IMR-90 (cell line): Measurements from ENCODE around the gene EMID1. TPM values are rescaled to one million over a fixed set of nuclear protein-coding genes. Genes with fewer than 3 reads are reported as not detected.

Experiments
- ATAC-seq: fragments of 200-7000 bp; cut with Tn5 transposase; 2 replicates; pipeline ENCODE4 v1.9.1; 2020; ENCODE audit warnings: low read depth, mild to moderate bottlenecking, moderate library complexity
- BruUV-seq: library from RNA; stranded (reverse); fragments of 400-500 nt; replicated peaks from 2 replicates; lab custom pipeline; 2021; lab: Mats Ljungman, UMichigan
- CTCF ChIA-PET: fragments of 300-600 bp; formaldehyde crosslinking; extraction: SDS; loops from one replicate; lab custom pipeline; 2021; ENCODE audit warnings: antibody characterized with exemption; lab: Yijun Ruan, JAX
- POLR2A ChIA-PET: fragments of 300-600 bp; sonication (Branson Sonifier 250); formaldehyde crosslinking; loops from one replicate; lab custom pipeline; 2022; ENCODE audit warnings: antibody characterized with exemption; ENCODE audit not compliant: unreplicated experiment; lab: Charles Lee
- DNase-seq: peaks from one replicate; pipeline ENCODE4 v3.0.0; 2013
- H2AFZ ChIP-seq: replicated peaks from 2 replicates; pipeline ENCODE3; 2013; ENCODE audit warnings: low read length, mild to moderate bottlenecking; ENCODE audit not compliant: poor library complexity
- H2AK5ac ChIP-seq: 2 replicates; pipeline ENCODE4 v1.6.1; 2013; ENCODE audit warnings: low read depth, low read length, inconsistent platforms
- H2AK9ac ChIP-seq: replicated peaks from 2 replicates; pipeline ENCODE3; 2013; ENCODE audit warnings: mild to moderate bottlenecking, low read depth, low read length, moderate library complexity; ENCODE audit not compliant: poor library complexity
- H2BK120ac ChIP-seq: 2 replicates; pipeline ENCODE4 v1.6.1; 2013; ENCODE audit warnings: low read depth, low read length, inconsistent platforms
- H2BK15ac ChIP-seq: 3 replicates; pipeline ENCODE4 v1.6.1; 2013; ENCODE audit warnings: low read depth, low read length, inconsistent platforms
- H2BK20ac ChIP-seq: 2 replicates; pipeline ENCODE4 v1.6.1; 2013; ENCODE audit warnings: low read depth, mild to moderate bottlenecking, inconsistent platforms, low read length, moderate library complexity
- H2BK5ac ChIP-seq: 2 replicates; pipeline ENCODE4 v1.6.1; 2013; ENCODE audit warnings: mild to moderate bottlenecking, low read depth, low read length, inconsistent platforms; ENCODE audit not compliant: poor library complexity, severe bottlenecking
- H3K14ac ChIP-seq: replicated peaks from 2 replicates; pipeline ENCODE4 v1.6.1; 2013; ENCODE audit warnings: low read depth, low read length, inconsistent platforms
- H3K18ac ChIP-seq: 2 replicates; pipeline ENCODE4 v1.6.1; 2013; ENCODE audit warnings: low read depth, low read length, control low read depth
- H3K23ac ChIP-seq: 2 replicates; pipeline ENCODE4 v1.6.1; 2013; ENCODE audit warnings: low read depth, low read length, inconsistent platforms
- H3K27ac ChIP-seq: 2 replicates; pipeline ENCODE4 v1.5.1; 2013; ENCODE audit warnings: mild to moderate bottlenecking, control low read depth, low read length; ENCODE audit not compliant: insufficient read depth
- H3K27me3 ChIP-seq: 2 replicates; pipeline ENCODE4 v1.6.1; 2013; ENCODE audit warnings: low read length; ENCODE audit not compliant: control insufficient read depth, insufficient read depth
- H3K36me3 ChIP-seq: 2 replicates; pipeline ENCODE4 v1.6.1; 2013; ENCODE audit warnings: low read length, mixed read lengths; ENCODE audit not compliant: control insufficient read depth, insufficient read depth
- H3K4ac ChIP-seq: 2 replicates; pipeline ENCODE4 v1.6.1; 2013; ENCODE audit warnings: low read depth, low read length, inconsistent platforms
- H3K4me1 ChIP-seq: 2 replicates; pipeline ENCODE4 v1.6.1; 2013; ENCODE audit warnings: low read length, mixed read lengths; ENCODE audit not compliant: control insufficient read depth, insufficient read depth
- H3K4me2 ChIP-seq: 2 replicates; pipeline ENCODE4 v1.6.1; 2013; ENCODE audit warnings: low read depth, mild to moderate bottlenecking, control low read depth, low read length, moderate library complexity
- H3K4me3 ChIP-seq: 2 replicates; pipeline ENCODE4 v1.5.1; 2013; ENCODE audit warnings: low read depth, mild to moderate bottlenecking, control low read depth, low read length, moderate library complexity; ENCODE audit not compliant: insufficient read depth
- H3K56ac ChIP-seq: 2 replicates; pipeline ENCODE4 v1.6.1; 2013; ENCODE audit warnings: low read length, inconsistent platforms; ENCODE audit not compliant: insufficient read depth; ENCODE audit errors: extremely low read depth
- H3K79me1 ChIP-seq, 2 experiments: 2 replicates each; pipeline ENCODE4 v1.6.1; 2013; ENCODE audit warnings: low read length in 2 of 2, inconsistent platforms in 1 of 2, low read depth in 1 of 2
- H3K9ac ChIP-seq: 2 replicates; pipeline ENCODE4 v1.6.1; 2013; ENCODE audit warnings: low read depth, low read length, control low read depth
- H3K9me1 ChIP-seq: 2 replicates; pipeline ENCODE4 v1.6.1; 2013; ENCODE audit warnings: low read length, inconsistent platforms; ENCODE audit not compliant: insufficient read depth
- H3K9me3 ChIP-seq: 2 replicates; pipeline ENCODE4 v1.6.1; 2013; ENCODE audit warnings: low read length; ENCODE audit not compliant: control insufficient read depth, insufficient read depth
- H4K20me1 ChIP-seq: 2 replicates; pipeline ENCODE4 v1.6.1; 2013; ENCODE audit warnings: low read length, inconsistent platforms; ENCODE audit not compliant: insufficient read depth
- H4K5ac ChIP-seq: 2 replicates; pipeline ENCODE4 v1.6.1; 2013; ENCODE audit warnings: mild to moderate bottlenecking, low read depth, low read length, control low read depth
- H4K8ac ChIP-seq, 2 experiments: 2 replicates each; pipeline ENCODE4 v1.6.1; 2013; ENCODE audit warnings: low read depth in 2 of 2, low read length in 2 of 2, control low read depth in 1 of 2, inconsistent platforms in 1 of 2
- H4K91ac ChIP-seq: 2 replicates; pipeline ENCODE4 v1.6.1; 2013; ENCODE audit warnings: low read depth, low read length, inconsistent platforms; ENCODE audit not compliant: insufficient read depth
- BHLHE40 ChIP-seq: fragments of 150-350 bp; IDR thresholded peaks from 2 replicates; pipeline ENCODE4 v1.6.1; 2016; ENCODE audit warnings: mild to moderate bottlenecking, low read depth, low read length
- CEBPB ChIP-seq: IDR thresholded peaks from 2 replicates; pipeline ENCODE4 v1.6.1; 2012; ENCODE audit warnings: low read depth, low read length, improper control_type of control experiment
- CHD1 ChIP-seq: IDR thresholded peaks from 2 replicates; pipeline ENCODE4 v1.6.1; 2012; ENCODE audit warnings: low read depth, low read length, improper control_type of control experiment
- CTCF ChIP-seq: conservative IDR thresholded peaks from 2 replicates; pipeline ENCODE4 v1.5.1; 2012; ENCODE audit warnings: mild to moderate bottlenecking, low read depth, low read length, improper control_type of control experiment
- ELK1 ChIP-seq: fragments of 150-350 bp; IDR thresholded peaks from 2 replicates; pipeline ENCODE4 v1.6.1; 2016; ENCODE audit warnings: low read depth, mild to moderate bottlenecking, low read length, moderate library complexity, borderline replicate concordance
- FOS ChIP-seq: fragments of 150-350 bp; IDR thresholded peaks from 2 replicates; pipeline ENCODE4 v1.6.1; 2016; ENCODE audit warnings: low read depth, low read length
- MAFK ChIP-seq: IDR thresholded peaks from 2 replicates; pipeline ENCODE4 v1.6.1; 2012; ENCODE audit warnings: low read depth, low read length, improper control_type of control experiment
- MAZ ChIP-seq: IDR thresholded peaks from 2 replicates; pipeline ENCODE4 v1.6.1; 2012; ENCODE audit warnings: low read depth, mild to moderate bottlenecking, low read length, improper control_type of control experiment, moderate library complexity, borderline replicate concordance
- MXI1 ChIP-seq: IDR thresholded peaks from 2 replicates; pipeline ENCODE4 v1.6.1; 2012; ENCODE audit warnings: low read depth, mild to moderate bottlenecking, low read length, moderate library complexity, borderline replicate concordance
- NFE2L2 ChIP-seq: fragments of 150-350 bp; IDR thresholded peaks from 2 replicates; pipeline ENCODE4 v1.6.1; 2016; ENCODE audit warnings: low read depth, mild to moderate bottlenecking, low read length
- POLR2A ChIP-seq: IDR thresholded peaks from 2 replicates; pipeline ENCODE4 v1.6.1; 2012; ENCODE audit warnings: mild to moderate bottlenecking, low read depth, low read length
- RFX5 ChIP-seq: IDR thresholded peaks from 2 replicates; pipeline ENCODE4 v1.8.0; 2012; ENCODE audit warnings: low read depth, mild to moderate bottlenecking, low read length, moderate library complexity
- SMC3 ChIP-seq: fragments of 150-350 bp; IDR thresholded peaks from 2 replicates; pipeline ENCODE4 v1.6.1; 2016; ENCODE audit warnings: low read depth, mild to moderate bottlenecking, antibody characterized with exemption, low read length, moderate library complexity
- USF2 ChIP-seq: fragments of 150-350 bp; IDR thresholded peaks from 2 replicates; pipeline ENCODE4 v1.6.1; 2017; ENCODE audit warnings: mild to moderate bottlenecking, antibody characterized with exemption, low read length, low read depth
- WGBS, 2 experiments: methylation state at CpG; one replicate each; pipeline versions ENCODE4 v1.1.5 to v1.1.7; 2013; ENCODE audit warnings: missing lambda C conversion rate in 2 of 2; ENCODE audit not compliant: insufficient read length in 1 of 2; ENCODE audit errors: extremely low coverage in 2 of 2; 5-methylcytosine and 5-hydroxymethylcytosine counted together
- dilution Hi-C: fragments of 300-500 bp; cut with HindIII; formaldehyde crosslinking; loops from one replicate; pipeline ENCODE4 v1.14.3; 2018; ENCODE audit warnings: low sequenced_read_pairs; ENCODE audit not compliant: unreplicated experiment
- in situ Hi-C: fragments of 300-500 bp; cut with MboI; formaldehyde crosslinking; loops from 3 replicates; pipeline ENCODE4 v1.14.3; 2019; ENCODE audit warnings: low sequenced_read_pairs, inconsistent platforms, mixed read lengths
- intact Hi-C: fragments of 100-400 bp; cut with micrococcal nuclease; formaldehyde crosslinking; loops from 2 replicates; pipeline ENCODE4 v1.10.0; 2022
- polyA plus RNA-seq, 3 experiments: library from polyadenylated mRNA; depleted of rRNA; stranded (reverse); fragments of >200 nt; gene quantifications; 2 replicates each; pipeline ENCODE4 v1.2.3, GENCODE V29; 2012; ENCODE audit warnings: low replicate concordance in 1 of 3
- total RNA-seq: library from RNA; depleted of rRNA; stranded (reverse); fragments of >200 nt; gene quantifications from 2 replicates; pipeline ENCODE4 v1.2.3, GENCODE V29; 2012

The EMID1 gene
- total and polyA plus RNA-seq, 2 of the 4 experiments (the other 2 are of a cell fraction), result 0.54 to 1.3 TPM

GRCh38 chr22:29259253-29259899 is 53.7 kb downstream of the EMID1 start:
- H4K20me1 ChIP-seq, result no peaks in the 10 kb centered on the region
- peaks cover 14% of the 10 kb centered on the region for H3K36me3 ChIP-seq
- H3K4me3 ChIP-seq, result no peak overlapping the region
- no peak overlapping the region for H3K14ac ChIP-seq
- no peak overlapping the region for H4K8ac ChIP-seq
- H2BK15ac ChIP-seq, result no peak overlapping the region
- H3K27ac ChIP-seq, result no peak overlapping the region
- no peak for ATAC-seq
- no peak overlapping the region for H3K9ac ChIP-seq
- H3K4me1 ChIP-seq, result no peaks in the 10 kb centered on the region
- TF ChIP-seq FOS, result no peak
- no peak for TF ChIP-seq NFE2L2
- TF ChIP-seq CTCF, result no peak
- TF ChIP-seq CEBPB, result no peak
- TF ChIP-seq SMC3, result no peak
- TF ChIP-seq MAZ, result no peak
- no peak for TF ChIP-seq RFX5
- no peak for TF ChIP-seq MAFK
- no peak for TF ChIP-seq POLR2A
- TF ChIP-seq CHD1, result no peak
- no peak for TF ChIP-seq USF2
- no peak for TF ChIP-seq BHLHE40
- TF ChIP-seq MXI1, result no peak
- no peak for TF ChIP-seq ELK1
- ChIA-PET POLR2A (no interaction called here), CTCF (no interaction called here)
- BruUV-seq, result no TSS peak
- no peak overlapping the region for H2AK5ac ChIP-seq
- peak overlapping the region; percentile 43 for H2AFZ ChIP-seq
- H2BK5ac ChIP-seq, result no peak overlapping the region
- no peak overlapping the region for H2AK9ac ChIP-seq
- no peak overlapping the region for H2BK20ac ChIP-seq
- H4K5ac ChIP-seq, result no peak overlapping the region
- intact Hi-C loops, result no loop called here
- DNase-seq, result no peak
- dilution Hi-C loops, result no loop called here
- 0 out of 2 replicates have a peak, but pooled peaks cover 2% of the 10 kb centered on the region for H3K9me1 ChIP-seq
- no peaks in the 10 kb centered on the region for H3K79me1 ChIP-seq
- no peak overlapping the region for H2BK120ac ChIP-seq
- H4K91ac ChIP-seq, result no peak overlapping the region
- 100% methylated on average over 1 of the region's 11 CpGs; no CpG with 5 or more reads in 1 of the 2 experiments for WGBS, 2 experiments
- no peaks in the 10 kb centered on the region for H3K9me3 ChIP-seq
- no peak overlapping the region for H3K4ac ChIP-seq
- no peak overlapping the region for H3K4me2 ChIP-seq
- no peak overlapping the region for H3K18ac ChIP-seq
- H3K27me3 ChIP-seq, result no peaks in the 10 kb centered on the region
- in situ Hi-C loops, result no loop called here
- no peak overlapping the region for H3K56ac ChIP-seq
- no peak overlapping the region for H3K23ac ChIP-seq
